Rectal smooth muscle tissue (tissue), 1 donor: Measurements from ENCODE around the gene N4BP2.
"Not testable (repeated sequence)": the region's sequence is repeated elsewhere in the genome, so short reads cannot be mapped to it uniquely, and the experiment has no call there.

Experiments used
- H3K27ac ChIP-seq: one replicate; pipeline ENCODE4 v1.7.0; 2013; ENCODE audit warnings: low read depth, low read length, inconsistent platforms
- H3K27me3 ChIP-seq: one replicate; pipeline ENCODE4 v1.7.0; 2013; ENCODE audit warnings: low read length; ENCODE audit not compliant: control insufficient read depth, insufficient read depth
- H3K36me3 ChIP-seq: one replicate; pipeline ENCODE4 v1.7.0; 2013; ENCODE audit warnings: low read length; ENCODE audit not compliant: control insufficient read depth, insufficient read depth
- H3K4me1 ChIP-seq: one replicate; pipeline ENCODE4 v1.7.0; 2013; ENCODE audit warnings: low read length; ENCODE audit not compliant: control insufficient read depth, insufficient read depth
- H3K4me3 ChIP-seq: one replicate; pipeline ENCODE4 v1.7.0; 2013; ENCODE audit warnings: low read length
- H3K9ac ChIP-seq: one replicate; pipeline ENCODE4 v1.7.0; 2013; ENCODE audit warnings: low read length

Gene N4BP2

DNA sequence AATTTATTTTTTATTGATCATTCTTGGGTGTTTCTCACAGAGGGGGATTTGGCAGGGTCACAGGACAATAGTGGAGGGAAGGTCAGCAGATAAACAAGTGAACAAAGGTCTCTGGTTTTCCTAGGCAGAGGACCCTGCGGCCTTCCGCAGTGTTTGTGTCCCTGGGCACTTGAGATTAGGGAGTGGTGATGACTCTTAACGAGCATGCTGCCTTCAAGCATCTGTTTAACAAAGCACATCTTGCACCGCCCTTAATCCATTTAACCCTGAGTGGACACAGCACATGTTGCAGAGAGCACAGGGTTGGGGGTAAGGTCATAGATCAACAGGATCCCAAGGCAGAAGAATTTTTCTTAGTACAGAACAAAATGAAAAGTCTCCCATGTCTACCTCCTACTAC is 83.9 kb downstream of the N4BP2 start:
- H3K4me1 ChIP-seq, H3K27ac ChIP-seq, H3K36me3 ChIP-seq, H3K4me3 ChIP-seq, H3K9ac ChIP-seq, H3K27me3 ChIP-seq: not testable (repeated sequence)

DNA sequence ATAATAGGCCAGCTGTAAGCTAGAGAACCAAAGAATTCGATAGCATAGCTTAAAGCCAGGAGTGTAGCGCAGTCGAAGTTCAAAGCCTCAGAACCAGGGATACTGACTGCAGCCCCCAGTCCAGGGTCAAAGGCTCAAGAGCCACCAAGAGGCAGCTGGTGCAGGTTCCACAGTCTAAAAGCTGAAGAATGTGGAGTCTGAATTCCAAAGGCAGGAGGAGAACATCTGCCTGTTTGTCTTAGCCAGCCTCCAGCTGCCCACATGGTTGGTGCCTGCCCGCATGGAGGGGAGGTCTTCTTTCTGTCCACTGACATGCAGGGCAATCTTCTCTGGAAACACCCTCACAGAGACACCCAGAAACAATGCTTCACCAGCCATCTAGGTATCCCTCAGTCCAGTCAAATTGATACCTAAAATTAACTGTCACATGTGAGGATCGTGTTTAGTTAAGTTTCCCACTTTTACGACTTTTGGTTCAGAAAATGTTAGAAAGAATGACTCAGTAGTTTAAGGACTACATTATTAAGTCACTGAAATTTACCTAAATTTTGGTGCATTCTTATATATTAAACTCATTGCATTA is 87.4 kb downstream of the N4BP2 start:
- H3K36me3 ChIP-seq = no peaks in the 10 kb centered on the region
- no peak overlapping the region for H3K27ac ChIP-seq
- no peak overlapping the region for H3K4me3 ChIP-seq
- H3K4me1 ChIP-seq = no peaks in the 10 kb centered on the region
- no peaks in the 10 kb centered on the region for H3K27me3 ChIP-seq
- H3K9ac ChIP-seq = no peak overlapping the region

DNA sequence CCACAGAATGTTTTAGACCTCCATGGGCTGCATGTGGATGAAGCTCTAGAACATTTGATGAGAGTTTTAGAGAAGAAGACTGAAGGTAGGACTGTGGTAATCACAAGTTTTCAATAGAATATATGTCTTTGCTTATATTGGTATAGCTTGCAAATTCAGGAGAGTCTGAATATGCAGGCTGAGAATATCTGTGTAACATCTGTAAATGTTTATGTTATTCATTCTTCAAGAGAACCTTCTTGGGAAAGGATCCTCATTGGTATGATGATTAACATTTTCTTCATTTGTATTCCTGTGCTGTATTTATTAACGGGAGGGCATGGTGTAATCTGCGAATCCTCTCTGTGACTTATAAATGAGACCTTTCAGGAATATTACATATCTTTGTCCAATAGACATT is 88.1 kb downstream of the N4BP2 start:
- Histone ChIP-seq H3K4me1 (no peaks in the 10 kb centered on the region), H3K27ac (no peak overlapping the region), H3K27me3 (no peaks in the 10 kb centered on the region), H3K4me3 (no peak overlapping the region), H3K36me3 (no peaks in the 10 kb centered on the region), H3K9ac (no peak overlapping the region)

DNA sequence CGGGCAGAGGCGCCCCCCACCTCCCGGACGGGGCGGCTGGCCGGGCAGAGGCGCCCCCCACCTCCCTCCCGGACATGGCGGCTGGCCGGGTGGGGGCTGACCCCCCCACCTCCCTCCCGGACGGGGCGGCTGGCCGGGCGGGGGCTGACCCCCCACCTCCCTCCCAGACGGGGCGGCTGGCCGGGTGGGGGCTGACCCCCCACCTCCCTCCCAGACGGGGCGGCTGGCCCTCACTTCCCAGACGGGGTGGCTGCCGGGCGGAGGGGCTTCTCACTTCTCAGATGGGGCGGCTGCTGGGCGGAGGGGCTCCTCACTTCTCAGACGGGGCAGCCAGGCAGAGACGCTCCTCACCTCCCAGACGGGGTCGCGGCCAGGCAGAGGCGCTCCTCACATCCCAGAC is 90.8 kb downstream of the N4BP2 start:
- not testable (repeated sequence) for H3K9ac ChIP-seq, H3K27me3 ChIP-seq, H3K4me3 ChIP-seq, H3K4me1 ChIP-seq, H3K27ac ChIP-seq, H3K36me3 ChIP-seq

DNA sequence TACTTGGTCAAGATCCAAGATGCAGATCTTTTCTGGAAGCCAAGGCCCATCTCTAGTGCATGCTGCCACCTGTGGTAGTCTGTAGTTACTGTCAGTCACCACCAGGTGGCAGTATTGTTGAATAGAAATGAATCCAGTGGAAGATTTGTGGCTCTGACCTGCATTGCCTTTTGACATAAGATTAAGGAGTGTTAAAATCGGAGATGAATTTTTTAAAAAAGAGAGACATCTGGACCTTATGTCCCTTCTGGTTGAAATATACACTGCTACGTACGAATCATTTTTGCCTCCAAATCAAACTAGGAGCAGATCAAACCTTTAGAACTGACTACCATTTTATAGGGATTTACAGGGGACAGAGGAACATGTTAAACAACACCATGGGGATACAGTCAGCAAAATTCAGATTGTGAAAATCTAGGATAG is 93.3 kb downstream of the N4BP2 start:
- no peak overlapping the region for H3K9ac ChIP-seq
- H3K4me1 ChIP-seq = no peaks in the 10 kb centered on the region
- H3K27ac ChIP-seq = no peak overlapping the region
- H3K36me3 ChIP-seq = no peaks in the 10 kb centered on the region
- no peak overlapping the region for H3K4me3 ChIP-seq
- no peaks in the 10 kb centered on the region for H3K27me3 ChIP-seq

DNA sequence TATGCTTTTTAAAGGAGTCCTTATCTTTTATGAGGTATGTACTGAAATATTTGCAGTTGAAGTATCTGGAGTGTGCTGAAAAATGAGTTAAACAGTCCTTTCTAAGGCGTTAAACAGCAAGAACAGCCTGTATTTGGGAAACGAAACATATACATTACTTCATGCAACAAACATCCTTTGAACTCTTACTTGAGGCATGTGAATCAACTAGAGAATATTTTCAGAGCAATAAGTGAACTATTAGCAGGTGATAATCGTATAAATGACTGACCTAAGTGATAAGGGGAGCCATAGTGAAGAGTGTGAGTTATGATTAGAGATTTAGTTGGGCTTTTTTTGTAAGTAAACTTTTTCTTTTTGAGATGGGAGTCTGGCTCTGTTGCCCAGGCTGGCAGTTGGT is 94.3 kb downstream of the N4BP2 start:
- Histone ChIP-seq H3K27me3 (no peaks in the 10 kb centered on the region), H3K4me3 (no peak overlapping the region), H3K9ac (no peak overlapping the region), H3K36me3 (no peaks in the 10 kb centered on the region), H3K27ac (no peak overlapping the region), H3K4me1 (no peaks in the 10 kb centered on the region)

DNA sequence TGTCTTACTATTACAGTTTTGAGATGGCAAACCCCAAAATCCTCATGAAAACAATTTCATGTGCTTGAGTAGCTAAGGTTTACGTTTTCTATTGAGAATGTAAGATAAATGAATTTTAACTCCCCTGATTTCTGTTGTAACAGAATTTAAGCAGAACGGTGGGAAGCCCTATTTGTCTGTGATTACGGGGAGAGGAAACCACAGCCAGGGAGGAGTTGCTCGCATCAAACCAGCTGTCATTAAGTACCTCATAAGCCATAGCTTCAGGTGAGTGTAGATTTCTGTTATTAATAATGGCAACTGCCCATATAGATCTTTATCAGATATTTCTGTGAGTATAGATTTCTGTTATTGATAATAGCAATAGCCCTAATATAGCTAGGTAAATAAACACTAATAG is 96.0 kb downstream of the N4BP2 start:
- Histone ChIP-seq H3K4me1 (no peaks in the 10 kb centered on the region), H3K36me3 (no peaks in the 10 kb centered on the region), H3K4me3 (no peak overlapping the region), H3K27me3 (no peaks in the 10 kb centered on the region), H3K9ac (no peak overlapping the region), H3K27ac (no peak overlapping the region)

DNA sequence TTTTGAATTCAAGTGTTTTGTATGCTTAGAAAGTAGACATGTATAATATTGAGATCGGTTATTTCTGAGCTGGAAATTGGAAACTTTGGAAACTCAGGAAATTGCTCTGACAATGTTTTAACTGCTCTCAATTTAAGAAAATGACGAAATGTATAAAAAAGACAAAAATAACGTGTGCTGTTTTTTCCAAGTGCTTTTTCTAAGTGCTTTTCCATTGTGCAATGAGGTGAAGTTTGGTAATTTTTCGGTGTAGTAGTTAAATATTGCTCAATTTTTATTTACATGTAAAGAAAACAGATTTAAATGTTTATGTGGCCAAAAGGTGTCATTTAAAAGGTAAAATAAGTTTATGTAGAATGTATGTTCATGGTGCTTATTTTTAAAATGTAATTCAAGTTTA is 100.8 kb downstream of the N4BP2 start:
- Histone ChIP-seq H3K9ac (no peak overlapping the region), H3K4me1 (no peaks in the 10 kb centered on the region), H3K36me3 (no peaks in the 10 kb centered on the region), H3K4me3 (no peak overlapping the region), H3K27ac (no peak overlapping the region), H3K27me3 (no peaks in the 10 kb centered on the region)

DNA sequence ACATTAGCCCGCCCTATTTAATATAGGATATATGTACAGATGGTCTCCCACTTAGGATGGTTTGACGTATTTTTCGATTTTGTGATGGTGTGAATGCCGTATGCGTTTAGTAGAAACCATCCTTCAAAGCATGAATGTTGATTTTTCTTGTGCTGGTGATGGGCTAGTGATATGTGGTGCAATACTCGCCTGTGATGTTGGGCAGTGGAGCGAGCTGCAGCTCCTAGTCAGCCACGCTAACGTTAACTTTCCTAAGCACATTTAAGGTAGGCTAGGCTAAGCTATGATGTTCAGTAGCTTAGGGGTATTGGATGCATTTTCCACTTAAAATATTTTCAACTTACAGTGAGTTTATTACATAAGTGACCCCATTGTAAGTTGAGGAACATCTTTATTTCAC is 103.6 kb downstream of the N4BP2 start:
- H3K27ac ChIP-seq = no peak overlapping the region
- no peaks in the 10 kb centered on the region for H3K4me1 ChIP-seq
- H3K36me3 ChIP-seq = no peaks in the 10 kb centered on the region
- H3K9ac ChIP-seq = no peak overlapping the region
- no peak overlapping the region for H3K4me3 ChIP-seq
- no peaks in the 10 kb centered on the region for H3K27me3 ChIP-seq

DNA sequence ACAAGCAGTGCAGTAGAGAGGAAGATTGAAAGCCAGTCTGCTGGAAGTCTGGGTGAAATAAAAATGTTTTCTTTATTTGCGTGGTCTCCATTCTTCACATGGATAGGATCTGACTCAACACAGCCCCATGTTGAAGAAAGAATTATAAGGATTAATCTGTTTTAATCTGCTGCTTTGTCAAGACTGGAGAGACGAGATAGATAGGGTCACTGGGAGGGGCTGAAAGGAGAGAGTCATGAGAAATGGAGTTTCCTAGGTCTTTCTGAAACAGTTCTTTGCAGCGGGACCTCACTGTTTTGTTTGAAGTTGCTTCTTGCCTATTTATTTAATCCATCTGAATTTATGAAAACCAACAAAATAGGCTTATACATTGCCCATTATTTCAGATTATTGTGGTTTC is 107.8 kb downstream of the N4BP2 start:
- no peak overlapping the region for H3K9ac ChIP-seq
- no peak overlapping the region for H3K4me3 ChIP-seq
- no peaks in the 10 kb centered on the region for H3K4me1 ChIP-seq
- no peak overlapping the region for H3K27ac ChIP-seq
- H3K27me3 ChIP-seq = no peaks in the 10 kb centered on the region
- no peaks in the 10 kb centered on the region for H3K36me3 ChIP-seq

DNA sequence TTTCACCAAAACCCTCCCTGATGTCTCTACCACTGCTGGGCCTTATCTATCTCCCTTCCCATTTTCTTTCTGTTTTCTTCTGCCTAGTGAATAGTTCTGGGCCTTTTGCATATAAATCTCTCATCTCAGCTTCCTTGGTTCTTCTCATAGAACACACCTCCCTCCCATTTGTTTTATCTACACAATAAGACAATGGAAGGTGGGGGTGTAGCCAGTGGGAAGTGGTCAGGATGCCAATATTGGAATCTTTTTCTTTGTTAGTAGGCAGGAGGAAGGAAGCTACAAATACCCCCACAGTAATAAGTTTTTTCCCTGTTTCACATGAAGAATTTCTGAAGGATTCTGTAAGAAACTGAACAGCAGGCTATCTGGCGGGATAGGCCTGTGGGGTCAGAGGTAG is 109.3 kb downstream of the N4BP2 start:
- Histone ChIP-seq H3K4me3 (no peak overlapping the region), H3K27ac (no peak overlapping the region), H3K4me1 (no peaks in the 10 kb centered on the region), H3K9ac (no peak overlapping the region), H3K27me3 (no peaks in the 10 kb centered on the region), H3K36me3 (no peaks in the 10 kb centered on the region)

DNA sequence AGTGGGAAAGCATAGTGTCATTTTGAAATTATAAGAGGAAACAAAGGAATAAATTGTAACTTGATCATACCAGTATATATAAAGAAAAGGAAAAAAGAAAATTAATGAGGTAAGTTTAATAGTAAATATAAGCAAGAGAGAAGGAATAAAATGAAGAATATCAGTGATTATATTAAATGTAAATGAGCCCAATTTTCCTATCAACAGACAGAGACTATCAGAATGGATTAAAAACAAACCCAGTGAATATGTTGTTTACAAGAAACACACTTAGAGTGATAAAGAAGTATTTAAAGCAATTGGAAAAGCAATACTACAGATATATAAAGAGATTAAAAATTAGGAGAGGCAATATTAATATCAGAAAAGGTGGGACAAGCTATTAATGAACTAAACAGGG is 111.4 kb downstream of the N4BP2 start:
- Histone ChIP-seq H3K9ac (no peak overlapping the region), H3K4me1 (no peaks in the 10 kb centered on the region), H3K4me3 (no peak overlapping the region), H3K27ac (no peak overlapping the region), H3K36me3 (no peaks in the 10 kb centered on the region), H3K27me3 (no peaks in the 10 kb centered on the region)

DNA sequence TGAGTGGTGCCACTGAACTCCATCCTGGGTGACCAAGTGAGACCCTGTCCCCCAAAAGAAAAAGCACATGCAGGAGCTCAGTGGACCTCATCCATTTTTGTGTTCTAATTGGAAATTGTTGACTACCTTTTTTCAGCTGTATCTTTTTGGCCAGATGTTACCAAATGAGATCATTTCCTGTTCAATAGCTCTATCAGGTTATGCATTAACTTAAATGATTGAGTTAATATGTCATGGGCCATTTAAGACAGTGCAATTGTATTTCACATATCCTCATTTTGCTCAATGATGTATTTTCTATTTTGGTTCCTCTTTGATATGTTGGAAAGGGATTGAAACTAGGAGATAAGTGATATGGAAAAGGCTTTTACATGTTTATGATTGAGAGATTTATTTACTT is 113.9 kb downstream of the N4BP2 start:
- Histone ChIP-seq H3K4me3 (no peak overlapping the region), H3K36me3 (no peaks in the 10 kb centered on the region), H3K27me3 (no peaks in the 10 kb centered on the region), H3K4me1 (no peaks in the 10 kb centered on the region), H3K27ac (no peak overlapping the region), H3K9ac (no peak overlapping the region)
